ENCODE measurements around the gene DRG2.

DRG2 gene

GRCh38 chr17:18142417-18142816, 54.7 kb downstream of the DRG2 start:
- DNase-seq (ENCODE audit: low read depth in 2 of 3, low spot score in 2 of 3): no peak

- DNase-seq (ENCODE audit: low read depth in 2 of 3, low spot score in 2 of 3): no peak
Measured at GRCh38 chr17:18143044-18143936, 55.5 kb downstream of the DRG2 start.

GRCh38 chr17:18144261-18144660, 56.5 kb downstream of the DRG2 start:
- DNase-seq (ENCODE audit: low read depth in 2 of 3, low spot score in 2 of 3): no peak

GRCh38 chr17:18144855-18145254, 57.1 kb downstream of the DRG2 start:
- DNase-seq (ENCODE audit: low read depth in 2 of 3, low spot score in 2 of 3): no peak

DNA sequence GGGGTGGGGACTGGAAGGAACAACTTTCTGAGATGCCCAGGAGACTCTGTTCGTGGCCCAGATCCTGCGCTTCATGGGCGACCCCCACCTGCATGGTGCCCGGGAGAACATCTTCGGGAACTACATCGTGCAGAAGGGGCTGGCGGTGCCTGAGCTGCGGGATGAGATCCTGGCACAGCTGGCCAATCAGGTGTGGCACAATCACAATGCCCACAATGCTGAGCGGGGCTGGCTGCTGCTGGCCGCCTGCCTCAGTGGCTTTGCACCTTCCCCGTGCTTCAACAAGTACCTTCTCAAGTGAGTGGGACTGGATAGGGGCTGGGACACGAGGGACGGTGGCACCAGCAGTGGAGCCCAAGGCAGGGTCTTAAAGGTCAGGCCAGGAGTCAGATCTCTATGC, 58.1 kb downstream of the DRG2 start:
- no peak for DNase-seq (ENCODE audit: low read depth in 2 of 3, low spot score in 2 of 3)

DNA sequence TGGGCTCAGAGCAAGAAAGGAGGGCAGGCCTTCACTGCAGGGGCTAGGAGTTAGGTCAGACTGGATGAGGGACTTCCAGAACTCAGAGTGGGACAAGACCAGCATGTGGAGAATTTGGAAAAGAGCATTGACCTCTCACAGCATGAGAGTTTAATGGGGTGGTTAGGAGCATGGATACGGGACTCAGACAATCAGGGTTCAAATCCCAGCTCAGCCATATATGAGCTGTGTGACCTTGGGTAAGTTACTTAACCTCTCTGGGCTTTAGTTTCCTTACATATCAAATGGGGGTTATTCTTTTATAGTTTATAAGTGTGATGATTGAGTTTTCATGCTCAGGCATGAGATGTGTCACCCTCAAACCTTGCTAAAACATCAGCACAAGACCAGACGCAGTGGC, 58.5 kb downstream of the DRG2 start:
- DNase-seq (ENCODE audit: low read depth in 2 of 3, low spot score in 2 of 3): no peak

DNA sequence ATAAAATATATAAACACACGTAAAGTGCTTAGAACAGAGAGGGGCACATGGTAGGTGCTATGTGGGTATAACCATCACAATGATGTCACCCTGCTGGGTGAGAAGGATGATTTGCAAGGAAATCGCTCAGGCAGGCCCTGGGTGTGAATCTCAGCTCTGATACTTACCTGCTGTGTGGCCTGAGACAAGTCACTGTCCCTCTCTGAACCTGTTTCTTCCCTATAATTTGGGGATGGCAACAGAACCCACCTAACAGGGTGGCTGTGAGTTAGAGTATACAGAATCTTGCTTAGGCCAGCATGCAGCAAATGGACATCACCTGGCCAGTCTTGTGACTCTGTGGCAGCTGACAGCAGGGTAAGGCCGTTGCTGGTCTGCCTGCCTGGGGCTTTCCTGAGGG, 59.2 kb downstream of the DRG2 start:
- no peak for DNase-seq (ENCODE audit: low read depth in 2 of 3, low spot score in 2 of 3)

DNA sequence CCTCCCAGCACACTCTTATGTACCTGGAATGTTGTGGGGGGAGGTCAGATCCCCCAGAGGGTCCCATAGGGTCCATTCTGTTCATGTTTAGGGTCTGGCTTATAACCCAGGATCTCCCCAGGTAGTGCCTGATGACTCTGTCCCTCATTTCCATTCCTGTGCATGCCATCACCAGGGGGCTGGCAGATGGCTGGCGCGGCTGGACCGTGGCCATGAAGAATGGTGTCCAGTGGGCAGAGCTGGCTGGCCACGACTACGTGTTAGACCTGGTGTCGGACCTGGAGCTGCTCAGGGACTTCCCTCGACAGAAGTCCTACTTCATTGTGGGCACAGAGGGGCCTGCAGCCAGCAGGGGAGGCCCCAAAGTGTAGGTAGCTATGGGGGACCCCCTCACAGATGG, 60.8 kb downstream of the DRG2 start:
- no peak for DNase-seq (ENCODE audit: low read depth in 2 of 3, low spot score in 2 of 3)

GRCh38 chr17:18151290-18151689, 63.5 kb downstream of the DRG2 start:
- DNase-seq (ENCODE audit: low read depth in 2 of 3, low spot score in 2 of 3): no peak

DNA sequence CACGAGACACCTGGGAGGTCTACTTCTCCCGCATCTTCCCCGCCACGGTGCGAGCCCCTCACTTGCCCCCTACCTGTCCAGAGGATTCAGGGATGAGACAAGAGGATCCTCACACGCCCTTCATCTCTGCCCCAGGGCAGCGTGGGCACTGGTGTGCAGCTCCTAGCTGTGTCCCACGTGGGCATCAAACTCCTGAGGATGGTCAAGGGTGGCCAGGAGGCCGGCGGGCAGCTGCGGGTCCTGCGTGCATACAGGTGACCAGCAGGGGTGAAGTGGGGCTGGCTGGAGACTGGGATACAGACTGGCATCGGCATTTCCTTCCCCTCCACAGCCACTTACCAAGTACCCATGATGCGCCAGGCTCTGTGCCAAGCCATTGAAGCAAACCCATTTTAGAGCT, 67.4 kb downstream of the DRG2 start:
- DNase-seq (ENCODE audit: low read depth in 2 of 3, low spot score in 2 of 3): no peak

DNA sequence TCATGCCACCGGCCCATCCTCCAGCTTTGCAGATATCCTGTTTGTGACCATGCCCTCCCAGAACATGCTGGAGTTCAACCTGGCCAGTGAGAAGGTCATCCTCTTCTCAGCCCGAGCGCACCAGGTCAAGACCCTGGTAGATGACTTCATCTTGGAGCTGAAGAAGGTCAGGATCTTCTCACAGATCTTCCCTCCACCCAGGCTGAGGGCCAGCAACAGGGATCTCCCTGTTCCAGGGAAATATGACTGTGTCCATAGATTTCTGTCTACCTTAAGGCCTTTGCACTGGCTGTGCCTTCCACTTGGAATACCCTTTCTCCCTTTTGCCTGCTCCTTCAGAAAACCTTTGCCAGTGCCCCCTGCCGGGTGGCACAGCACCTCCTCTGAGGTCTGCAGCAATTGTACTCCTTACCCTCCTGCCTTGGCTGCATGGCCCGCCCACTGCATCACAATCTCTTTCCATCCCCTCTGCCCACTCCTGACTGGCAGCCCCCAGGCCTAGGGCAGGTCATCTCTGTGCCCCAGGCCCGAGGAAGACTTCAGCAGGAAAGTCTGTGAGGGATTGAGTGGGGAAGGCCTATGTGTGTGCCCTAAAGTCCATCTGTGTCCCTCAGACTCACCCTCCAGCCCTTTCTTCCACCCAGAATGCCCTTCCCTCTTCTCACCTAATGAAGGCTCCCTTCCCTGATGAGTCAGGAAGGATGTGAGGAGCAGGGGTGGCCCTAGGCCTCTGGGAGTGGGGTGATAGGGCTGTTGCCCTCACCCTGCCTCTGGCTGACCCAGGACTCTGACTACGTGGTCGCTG, 68.6 kb downstream of the DRG2 start:
- DNase-seq (ENCODE audit: low read depth in 2 of 3, low spot score in 2 of 3): no peak

GRCh38 chr17:18156976-18157280, 69.2 kb downstream of the DRG2 start:
- DNase-seq (ENCODE audit: low read depth in 2 of 3, low spot score in 2 of 3): no peak

Data from activated CD8-positive, alpha-beta memory T cell treated with anti-CD3 and anti-CD28 coated beads for 48 hours (primary cell).